Stimulated activated CD8-positive, alpha-beta memory T cell treated with anti-CD3 and anti-CD28 coated beads, Interleukin-15, amount 100 ng/mL, for 1 hour (primary cell): ENCODE results near the gene NOX4.

Experiments
- DNase-seq: peaks from one replicate; pipeline ENCODE4 v3.0.0-alpha.2; 2020; ENCODE audit warnings: low read depth

The NOX4 gene

GRCh38 chr11:89490981-89491690 lies at the start of gene NOX4:
Gene NOX4, minus strand, starts transcription at chr11:89491375. Its CDS starts 129 bp downstream, at chr11:89491246.
- no peak for DNase-seq

GRCh38 chr11:89540826-89541225 lies 49.7 kb upstream of the NOX4 start:
- no peak for DNase-seq

GRCh38 chr11:89537936-89538335 lies 46.8 kb upstream of the NOX4 start:
- no peak for DNase-seq

- no peak for DNase-seq
Measured at GRCh38 chr11:89536926-89537325, 45.8 kb upstream of the NOX4 start.

GRCh38 chr11:89535221-89535620 lies 44.0 kb upstream of the NOX4 start:
- DNase-seq, result no peak

GRCh38 chr11:89529626-89530380 lies 38.6 kb upstream of the NOX4 start:
- DNase-seq, result no peak

GRCh38 chr11:89521792-89522191 lies 30.6 kb upstream of the NOX4 start:
- no peak for DNase-seq

GRCh38 chr11:89521294-89521693 lies 30.1 kb upstream of the NOX4 start:
- no peak for DNase-seq

GRCh38 chr11:89516496-89516895 lies 25.3 kb upstream of the NOX4 start:
- DNase-seq, result no peak

GRCh38 chr11:89508544-89508943 lies 17.4 kb upstream of the NOX4 start:
- DNase-seq, result no peak

- no peak for DNase-seq
Measured at GRCh38 chr11:89504270-89504669, 13.1 kb upstream of the NOX4 start.

GRCh38 chr11:89503422-89503821 lies 12.2 kb upstream of the NOX4 start:
- DNase-seq, result no peak

GRCh38 chr11:89502301-89502700 lies 11.1 kb upstream of the NOX4 start:
- no peak for DNase-seq

- no peak for DNase-seq
Measured at GRCh38 chr11:89500336-89500735, 9.2 kb upstream of the NOX4 start.

- DNase-seq, result no peak
Measured at GRCh38 chr11:89498845-89499448, 7.8 kb upstream of the NOX4 start.

- DNase-seq, result no peak
Measured at GRCh38 chr11:89495951-89496350, 4.8 kb upstream of the NOX4 start.

GRCh38 chr11:89493431-89493830 lies 2.3 kb upstream of the NOX4 start:
- DNase-seq, result no peak

GRCh38 chr11:89490602-89490980 lies 584 bp downstream of the NOX4 start:
- DNase-seq, result no peak

- DNase-seq, result no peak
Measured at GRCh38 chr11:89489930-89490329, 1.2 kb downstream of the NOX4 start.

- DNase-seq, result no peak
Measured at GRCh38 chr11:89487016-89487415, 4.2 kb downstream of the NOX4 start.

GRCh38 chr11:89484896-89485295 lies 6.3 kb downstream of the NOX4 start:
- DNase-seq, result no peak

GRCh38 chr11:89477175-89477574 lies 14.0 kb downstream of the NOX4 start:
- DNase-seq, result no peak

GRCh38 chr11:89463266-89463780 lies 27.9 kb downstream of the NOX4 start:
- DNase-seq, result no peak
